ENCODE data around the gene OR13F1.

The OR13F1 gene

DNA sequence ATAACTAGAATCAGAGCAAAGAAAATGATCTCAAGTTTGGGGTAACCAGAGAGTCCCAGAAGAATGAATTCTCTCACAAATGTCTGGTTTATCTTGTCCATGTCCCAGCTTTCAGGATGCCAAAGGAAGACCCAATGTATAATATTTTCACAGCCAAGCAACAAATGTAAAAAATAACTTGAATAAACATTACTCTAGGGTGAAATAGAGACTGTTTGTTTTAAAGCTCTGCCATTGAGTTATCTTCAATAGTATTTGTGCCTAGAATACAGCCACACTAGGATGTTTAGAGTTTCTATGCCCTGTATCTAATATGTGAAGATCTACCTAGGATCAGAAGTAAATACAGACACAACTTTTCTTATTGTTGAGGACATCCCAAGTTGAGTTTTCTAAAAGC, 23.0 kb downstream of the OR13F1 start, which contains the start of gene OR13C4:
TSS of gene OR13C4 (minus strand) at position 101 of the 400 bp plus-strand sequence. CDS start at position 101, 0 bp downstream.
- Histone ChIP-seq H3K36me3 (ENCODE audit: control insufficient read depth in 1 of 2, insufficient read depth in 2 of 2, low read length in 2 of 2) (no peaks in the 10 kb centered on the region), H3K4me1 (ENCODE audit: control insufficient read depth in 1 of 2, insufficient read depth in 2 of 2, low read length in 2 of 2) (no peaks in the 10 kb centered on the region), H3K27me3 (ENCODE audit: control insufficient read depth in 1 of 2, insufficient read depth in 2 of 2, low read length in 2 of 2) (no peaks in the 10 kb centered on the region), H3K9me3 (ENCODE audit: control insufficient read depth in 1 of 2, low read length in 2 of 2) (no peaks in the 10 kb centered on the region), H3K9ac (ENCODE audit: low read depth in 1 of 2, low read length in 2 of 2) (no peak within 1 kb of the TSS), H3K4me3 (ENCODE audit: low read depth in 1 of 2, low read length in 2 of 2) (no peak within 1 kb of the TSS), H3K27ac (ENCODE audit: low read depth, low read length) (no peak within 1 kb of the TSS)

- Histone ChIP-seq H3K9me3 (ENCODE audit: control insufficient read depth in 1 of 2, low read length in 2 of 2) (peaks cover 0 to 6% of the 10 kb centered on the region in 2 donors), H3K36me3 (ENCODE audit: control insufficient read depth in 1 of 2, insufficient read depth in 2 of 2, low read length in 2 of 2) (no peaks in the 10 kb centered on the region), H3K27ac (ENCODE audit: low read depth, low read length) (no peak within 1 kb of the TSS), H3K4me3 (ENCODE audit: low read depth in 1 of 2, low read length in 2 of 2) (no peak within 1 kb of the TSS), H3K27me3 (ENCODE audit: control insufficient read depth in 1 of 2, insufficient read depth in 2 of 2, low read length in 2 of 2) (no peaks in the 10 kb centered on the region), H3K4me1 (ENCODE audit: control insufficient read depth in 1 of 2, insufficient read depth in 2 of 2, low read length in 2 of 2) (no peaks in the 10 kb centered on the region), H3K9ac (ENCODE audit: low read depth in 1 of 2, low read length in 2 of 2) (no peak within 1 kb of the TSS)
Measured at GRCh38 chr9:104536756-104537155, 32.7 kb downstream of the OR13F1 start, which contains the start of gene OR13C3. TSS of gene OR13C3 (minus strand) at chr9:104536856. CDS start at chr9:104536723, 133 bp downstream.

DNA sequence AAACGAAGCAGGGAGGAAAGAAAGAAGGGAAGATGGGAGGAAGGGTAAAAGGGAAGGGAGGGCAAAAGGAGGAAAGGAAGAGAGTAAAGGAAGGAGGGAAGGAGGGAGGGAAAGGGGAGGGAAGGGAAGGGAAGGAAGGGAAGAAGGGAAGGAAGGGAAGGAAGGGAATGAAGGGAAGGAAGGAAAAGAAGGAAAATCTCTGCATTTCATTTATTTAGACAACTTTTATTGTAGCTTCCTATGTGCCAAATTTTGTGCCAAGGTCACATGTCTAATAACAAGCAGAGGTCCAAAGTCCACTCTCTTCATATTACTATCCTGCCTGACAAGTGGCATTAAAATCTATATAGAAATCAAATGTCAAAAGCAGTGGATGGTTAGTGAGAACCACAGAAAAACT, 35.2 kb downstream of the OR13F1 start:
- Histone ChIP-seq H3K9ac (ENCODE audit: low read depth in 1 of 2, low read length in 2 of 2) (no peak overlapping the region), H3K9me3 (ENCODE audit: control insufficient read depth in 1 of 2, low read length in 2 of 2) (peaks cover 0 to 6% of the 10 kb centered on the region in 2 donors), H3K27me3 (ENCODE audit: control insufficient read depth in 1 of 2, insufficient read depth in 2 of 2, low read length in 2 of 2) (no peaks in the 10 kb centered on the region), H3K36me3 (ENCODE audit: control insufficient read depth in 1 of 2, insufficient read depth in 2 of 2, low read length in 2 of 2) (no peaks in the 10 kb centered on the region), H3K4me3 (ENCODE audit: low read depth in 1 of 2, low read length in 2 of 2) (no peak overlapping the region), H3K4me1 (ENCODE audit: control insufficient read depth in 1 of 2, insufficient read depth in 2 of 2, low read length in 2 of 2) (no peaks in the 10 kb centered on the region), H3K27ac (ENCODE audit: low read depth, low read length) (no peak overlapping the region)

- no peak overlapping the region for H3K9ac ChIP-seq (ENCODE audit: low read depth in 1 of 2, low read length in 2 of 2)
- no peaks in the 10 kb centered on the region for H3K4me1 ChIP-seq (ENCODE audit: control insufficient read depth in 1 of 2, insufficient read depth in 2 of 2, low read length in 2 of 2)
- no peak overlapping the region for H3K4me3 ChIP-seq (ENCODE audit: low read depth in 1 of 2, low read length in 2 of 2)
- H3K9me3 ChIP-seq (ENCODE audit: control insufficient read depth in 1 of 2, low read length in 2 of 2) = no peaks in the 10 kb centered on the region
- H3K27me3 ChIP-seq (ENCODE audit: control insufficient read depth in 1 of 2, insufficient read depth in 2 of 2, low read length in 2 of 2) = no peaks in the 10 kb centered on the region
- no peak overlapping the region for H3K27ac ChIP-seq (ENCODE audit: low read depth, low read length)
- H3K36me3 ChIP-seq (ENCODE audit: control insufficient read depth in 1 of 2, insufficient read depth in 2 of 2, low read length in 2 of 2) = no peaks in the 10 kb centered on the region
Measured at GRCh38 chr9:104544644-104545043, 40.6 kb downstream of the OR13F1 start.

- H3K27me3 ChIP-seq (ENCODE audit: control insufficient read depth in 1 of 2, insufficient read depth in 2 of 2, low read length in 2 of 2) = no peaks in the 10 kb centered on the region
- H3K4me1 ChIP-seq (ENCODE audit: control insufficient read depth in 1 of 2, insufficient read depth in 2 of 2, low read length in 2 of 2) = no peaks in the 10 kb centered on the region
- peaks cover 0 to 3% of the 10 kb centered on the region in 2 donors for H3K9me3 ChIP-seq (ENCODE audit: control insufficient read depth in 1 of 2, low read length in 2 of 2)
- no peaks in the 10 kb centered on the region for H3K36me3 ChIP-seq (ENCODE audit: control insufficient read depth in 1 of 2, insufficient read depth in 2 of 2, low read length in 2 of 2)
- H3K4me3 ChIP-seq (ENCODE audit: low read depth in 1 of 2, low read length in 2 of 2) = no peak overlapping the region
- no peak overlapping the region for H3K27ac ChIP-seq (ENCODE audit: low read depth, low read length)
- H3K9ac ChIP-seq (ENCODE audit: low read depth in 1 of 2, low read length in 2 of 2) = no peak overlapping the region
Measured at GRCh38 chr9:104553261-104553660, 49.2 kb downstream of the OR13F1 start.
